GM06990 (cell line): ENCODE data around the gene NPEPL1.

Experiments
- DNase-seq: peaks from one replicate; pipeline ENCODE4 v3.0.0-alpha.2; 2011; ENCODE audit not compliant: insufficient read length; ENCODE audit errors: extremely low read depth
- H3K27me3 ChIP-seq: replicated peaks from 2 replicates; pipeline ENCODE4 v1.6.0; 2011; ENCODE audit warnings: low read length; ENCODE audit not compliant: control insufficient read depth, insufficient read depth
- H3K36me3 ChIP-seq: 2 replicates; pipeline ENCODE4 v1.5.1; 2011; ENCODE audit warnings: low read length; ENCODE audit not compliant: control insufficient read depth, insufficient read depth
- H3K4me3 ChIP-seq: replicated peaks from 2 replicates; pipeline ENCODE4 v1.5.1; 2011; ENCODE audit warnings: low read depth, mild to moderate bottlenecking, control low read depth, low read length
- TF ChIP-seq, protein P1 (sequence below): IDR thresholded peaks from 2 replicates; pipeline ENCODE4 v1.5.1; 2011; ENCODE audit warnings: low read length, control low read depth, mild to moderate bottlenecking, inconsistent platforms; ENCODE audit not compliant: insufficient read depth, poor library complexity, severe bottlenecking

The NPEPL1 gene

DNA sequence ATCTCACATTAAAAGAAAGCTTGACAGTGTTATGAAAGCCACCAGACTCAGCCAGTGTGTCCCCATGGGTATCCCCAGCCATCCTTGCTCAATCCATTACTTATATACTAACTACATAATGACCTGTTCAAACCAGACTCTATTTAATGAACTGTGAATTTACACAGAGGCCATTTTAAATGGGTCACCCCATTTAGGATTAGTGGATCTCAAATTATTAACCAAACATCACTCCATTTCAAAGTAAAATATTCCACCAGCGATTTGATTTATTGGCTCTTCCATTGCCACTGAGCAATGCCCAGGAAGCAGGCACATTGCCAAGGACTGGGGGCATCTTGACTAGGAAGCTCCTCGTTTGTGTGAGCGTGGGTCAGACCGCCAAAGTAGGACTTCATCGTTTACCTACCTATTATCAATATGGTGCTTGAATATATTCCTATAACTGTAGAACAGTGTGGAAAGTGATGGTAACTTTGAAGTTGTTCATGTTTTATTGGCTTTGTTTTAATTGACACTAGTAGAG is 15.5 kb upstream of the NPEPL1 start:
- DNase-seq, result no peak
- peaks cover 12% of the 10 kb centered on the region for H3K36me3 ChIP-seq
- TF ChIP-seq, protein P1, sequence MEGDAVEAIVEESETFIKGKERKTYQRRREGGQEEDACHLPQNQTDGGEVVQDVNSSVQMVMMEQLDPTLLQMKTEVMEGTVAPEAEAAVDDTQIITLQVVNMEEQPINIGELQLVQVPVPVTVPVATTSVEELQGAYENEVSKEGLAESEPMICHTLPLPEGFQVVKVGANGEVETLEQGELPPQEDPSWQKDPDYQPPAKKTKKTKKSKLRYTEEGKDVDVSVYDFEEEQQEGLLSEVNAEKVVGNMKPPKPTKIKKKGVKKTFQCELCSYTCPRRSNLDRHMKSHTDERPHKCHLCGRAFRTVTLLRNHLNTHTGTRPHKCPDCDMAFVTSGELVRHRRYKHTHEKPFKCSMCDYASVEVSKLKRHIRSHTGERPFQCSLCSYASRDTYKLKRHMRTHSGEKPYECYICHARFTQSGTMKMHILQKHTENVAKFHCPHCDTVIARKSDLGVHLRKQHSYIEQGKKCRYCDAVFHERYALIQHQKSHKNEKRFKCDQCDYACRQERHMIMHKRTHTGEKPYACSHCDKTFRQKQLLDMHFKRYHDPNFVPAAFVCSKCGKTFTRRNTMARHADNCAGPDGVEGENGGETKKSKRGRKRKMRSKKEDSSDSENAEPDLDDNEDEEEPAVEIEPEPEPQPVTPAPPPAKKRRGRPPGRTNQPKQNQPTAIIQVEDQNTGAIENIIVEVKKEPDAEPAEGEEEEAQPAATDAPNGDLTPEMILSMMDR, result no peak
- H3K27me3 ChIP-seq, result no peaks in the 10 kb centered on the region
- no peak overlapping the region for H3K4me3 ChIP-seq

DNA sequence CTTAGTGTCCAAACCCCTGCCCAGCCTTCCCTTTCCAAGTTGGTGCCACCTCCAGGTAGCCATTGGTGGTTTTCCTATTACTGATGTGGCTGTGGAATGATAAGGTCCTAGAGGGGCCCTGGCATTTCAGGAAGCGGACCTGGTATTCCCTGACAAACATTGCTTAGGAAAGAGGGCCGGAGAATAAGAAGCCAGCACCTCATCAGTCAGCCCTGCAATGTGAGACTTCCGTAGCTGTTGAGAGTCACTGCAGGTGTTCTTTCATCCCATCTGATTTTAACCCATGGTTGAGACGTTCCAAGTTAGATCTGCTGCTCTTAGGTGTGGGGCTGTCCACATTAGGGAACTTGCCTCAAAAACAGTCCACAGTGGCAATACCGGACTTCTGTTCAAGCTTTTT is 14.8 kb upstream of the NPEPL1 start:
- Histone ChIP-seq H3K27me3 (no peaks in the 10 kb centered on the region), H3K4me3 (no peak overlapping the region), H3K36me3 (peaks cover 12% of the 10 kb centered on the region)
- TF ChIP-seq, protein P1, result no peak
- no peak for DNase-seq

DNA sequence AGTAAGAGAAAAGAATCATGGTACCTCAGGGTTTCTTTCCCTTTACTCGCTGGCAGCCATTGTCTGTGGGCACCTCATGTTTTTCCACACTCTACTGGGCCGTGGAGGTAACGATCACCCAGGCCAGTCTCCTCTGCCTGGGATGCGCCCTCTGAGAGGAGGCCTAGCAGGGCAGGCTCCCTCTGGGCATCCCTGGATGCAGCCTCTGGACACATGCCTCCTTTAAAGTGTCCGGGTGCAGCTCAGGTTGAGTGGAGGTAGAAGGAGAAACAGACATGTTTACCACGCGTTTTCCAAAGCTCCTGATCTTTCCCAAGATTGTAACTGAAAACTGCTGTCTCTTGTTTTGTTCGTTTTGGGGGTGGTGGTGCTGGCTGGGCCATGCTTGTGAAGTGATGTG is 13.8 kb upstream of the NPEPL1 start:
- TF ChIP-seq, protein P1, result no peak
- Histone ChIP-seq H3K36me3 (peaks cover 14% of the 10 kb centered on the region), H3K27me3 (no peaks in the 10 kb centered on the region), H3K4me3 (no peak overlapping the region)
- no peak for DNase-seq

DNA sequence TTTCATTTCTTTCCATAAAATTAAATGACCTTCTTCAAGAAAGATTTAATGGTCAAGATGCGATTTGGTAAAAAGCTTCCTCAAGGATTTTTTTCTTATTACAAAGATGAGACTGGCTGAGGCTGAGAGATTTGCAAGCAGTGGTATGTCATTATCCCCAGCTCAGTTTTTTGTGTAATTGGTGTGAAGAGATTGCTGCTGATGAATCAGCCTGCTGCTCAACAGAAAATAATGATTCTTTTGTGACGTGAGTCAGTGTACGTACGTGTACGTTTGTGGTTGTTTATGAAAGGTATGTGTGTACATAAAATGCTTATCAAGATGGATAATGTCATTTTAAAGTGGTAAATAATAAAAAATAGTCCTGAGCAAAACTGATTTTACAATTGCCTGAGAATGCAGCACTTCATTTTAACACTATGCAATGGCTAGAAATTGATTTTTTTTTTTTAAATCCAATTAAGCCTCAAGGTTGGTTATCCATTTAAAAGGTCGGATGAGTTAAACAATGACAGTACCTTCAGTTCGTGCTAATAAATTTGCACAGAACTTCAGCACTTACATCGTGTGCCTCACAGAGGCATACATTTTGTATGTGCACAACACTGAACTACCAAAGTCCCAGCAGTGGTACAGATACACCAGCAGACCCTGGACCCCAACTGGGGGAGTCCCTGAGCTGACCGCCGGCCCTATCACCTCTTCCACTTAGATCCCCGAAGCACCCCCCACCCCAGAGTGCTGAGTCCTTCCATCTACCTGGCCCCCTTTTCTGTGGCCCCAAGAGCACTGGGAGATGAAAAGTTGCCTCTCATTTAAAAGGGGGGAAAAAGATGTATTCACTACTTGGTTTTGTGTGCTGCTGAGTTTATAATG is 9.7 kb upstream of the NPEPL1 start:
- DNase-seq, result no peak
- H3K27me3 ChIP-seq, result no peaks in the 10 kb centered on the region
- peaks cover 6% of the 10 kb centered on the region for H3K36me3 ChIP-seq
- TF ChIP-seq, protein P1, result no peak
- no peak overlapping the region for H3K4me3 ChIP-seq

DNA sequence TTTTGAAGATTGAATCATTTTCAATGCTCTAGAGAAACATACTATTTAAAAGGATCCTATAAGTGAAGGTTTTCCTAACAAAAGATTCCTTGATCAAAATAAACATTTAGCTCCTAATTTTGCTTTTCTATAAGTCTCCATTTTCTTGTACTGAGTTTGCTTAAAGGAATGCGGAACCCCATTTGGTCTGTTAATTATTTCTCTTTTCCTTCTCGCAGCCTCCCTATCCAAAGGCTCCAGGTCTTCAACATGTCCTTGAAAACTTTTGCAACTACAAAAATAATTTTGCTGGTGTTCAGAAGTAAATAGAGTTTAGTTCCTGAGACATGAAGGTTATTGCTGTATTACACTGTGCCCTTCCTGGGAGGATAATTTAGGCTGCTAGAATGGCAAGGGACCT is 8.3 kb upstream of the NPEPL1 start:
- Histone ChIP-seq H3K27me3 (no peaks in the 10 kb centered on the region), H3K4me3 (no peak overlapping the region), H3K36me3 (peaks cover 4% of the 10 kb centered on the region)
- no peak for DNase-seq
- TF ChIP-seq, protein P1, result no peak
